T-helper 1 cell (primary cell): ENCODE results near the gene H19.

Experiments
- DNase-seq, 5 donors: peaks; one replicate each; pipeline ENCODE4 v3.0.0-alpha.2; 2012 to 2020

The H19 gene

DNA sequence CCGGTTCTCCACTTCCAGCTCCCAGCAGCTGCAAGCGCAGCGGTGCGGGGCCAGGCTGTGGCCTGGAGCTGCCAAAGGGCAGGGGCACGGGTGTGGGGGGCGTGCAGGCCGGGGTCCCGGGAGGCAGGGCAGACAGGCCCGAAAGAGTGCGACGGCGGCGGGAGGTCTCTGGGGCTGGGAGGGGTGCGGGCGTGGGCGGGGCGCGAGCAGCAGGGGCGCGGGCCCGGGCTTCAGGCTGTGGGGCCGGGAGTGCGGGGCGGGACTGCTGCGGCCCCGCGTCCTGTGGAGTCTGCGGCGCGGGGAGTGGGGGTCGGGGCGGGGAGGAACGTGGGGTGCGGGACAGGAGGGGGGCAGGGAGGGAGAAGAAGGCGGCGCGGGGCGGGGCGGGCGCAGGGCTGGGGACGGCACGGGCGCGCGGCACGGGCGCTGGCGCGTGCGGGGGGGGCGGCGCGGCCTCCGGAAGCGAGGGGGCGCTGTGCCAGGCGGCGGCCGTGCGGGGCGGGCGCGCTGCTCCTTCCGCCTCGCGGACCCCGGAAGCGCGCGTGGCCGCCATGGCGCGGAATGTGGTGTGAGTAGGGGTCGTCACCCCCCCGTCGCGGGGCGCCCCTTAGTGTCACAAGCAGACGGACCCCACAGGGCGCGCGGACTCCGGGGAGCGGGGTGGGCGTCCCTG is 50.7 kb downstream of the H19 start, which contains the start of gene MRPL23:
TSS of gene MRPL23 (plus strand) at position 521 of the 673 bp plus-strand sequence. CDS start at position 552, 31 bp downstream.
- DNase-seq: peak in 2 of 5 donors; percentile 18 to 41
